ENCODE measurements around the gene SAMMSON.

SAMMSON gene

DNA sequence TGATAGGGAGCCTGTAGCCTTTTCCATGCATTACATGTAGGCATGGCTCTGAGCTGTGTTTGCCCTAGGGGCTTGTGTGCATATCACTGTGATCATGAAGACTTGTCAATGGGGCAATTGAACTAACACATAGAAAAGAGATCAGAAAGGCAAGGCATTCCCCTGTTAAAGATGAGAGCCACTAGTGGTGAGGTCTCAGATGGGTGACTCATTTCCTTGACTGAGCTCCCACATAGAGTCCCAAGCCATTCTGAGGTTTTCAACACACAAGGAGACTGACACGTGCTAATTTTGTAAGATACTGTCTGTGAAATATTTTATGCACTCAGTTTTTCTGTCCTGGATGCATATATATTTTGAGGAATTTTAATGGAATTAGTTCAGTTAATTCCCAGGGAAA lies 53.8 kb downstream of the SAMMSON start:
- H3K9me3 Mint-ChIP-seq, result no peaks in the 10 kb centered on the region

DNA sequence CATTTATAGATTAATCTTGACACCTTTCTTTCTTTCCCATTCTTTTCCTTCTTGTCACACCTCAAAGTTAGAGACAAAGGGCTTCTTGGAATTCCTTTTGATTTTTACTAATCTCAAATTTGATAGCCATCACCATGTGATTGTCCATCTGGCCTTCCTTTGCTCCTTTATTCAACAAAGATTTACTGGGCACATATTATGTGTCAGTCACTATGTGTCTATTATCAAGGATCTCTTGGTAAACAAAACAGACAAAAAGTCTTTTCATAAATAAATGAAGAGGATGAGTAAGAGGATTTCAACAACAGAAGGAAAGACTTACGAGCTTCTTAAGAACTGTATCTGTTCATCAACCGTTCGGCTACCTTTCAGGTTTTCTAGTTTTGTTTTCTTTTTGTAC lies 56.5 kb downstream of the SAMMSON start:
- DNase-seq, result no peak
- peaks cover 27% of the 10 kb centered on the region for H3K27me3 Mint-ChIP-seq
- peaks cover 2% of the 10 kb centered on the region for H3K4me1 Mint-ChIP-seq (ENCODE audit: low read depth)
- no peaks in the 10 kb centered on the region for H3K9me3 Mint-ChIP-seq
- no peak overlapping the region for H3K4me3 Mint-ChIP-seq
- no peaks in the 10 kb centered on the region for H3K36me3 Mint-ChIP-seq (ENCODE audit: low read depth)
- H3K27ac Mint-ChIP-seq, result no peak overlapping the region

More for the DNA sequence above, 53.8 kb downstream of the SAMMSON start:
- no peak overlapping the region for H3K4me3 Mint-ChIP-seq
- DNase-seq, result no peak
- peaks cover 2% of the 10 kb centered on the region for H3K4me1 Mint-ChIP-seq (ENCODE audit: low read depth)
- H3K27ac Mint-ChIP-seq, result no peak overlapping the region
- H3K36me3 Mint-ChIP-seq (ENCODE audit: low read depth), result no peaks in the 10 kb centered on the region
- H3K27me3 Mint-ChIP-seq, result peaks cover 33% of the 10 kb centered on the region

DNA sequence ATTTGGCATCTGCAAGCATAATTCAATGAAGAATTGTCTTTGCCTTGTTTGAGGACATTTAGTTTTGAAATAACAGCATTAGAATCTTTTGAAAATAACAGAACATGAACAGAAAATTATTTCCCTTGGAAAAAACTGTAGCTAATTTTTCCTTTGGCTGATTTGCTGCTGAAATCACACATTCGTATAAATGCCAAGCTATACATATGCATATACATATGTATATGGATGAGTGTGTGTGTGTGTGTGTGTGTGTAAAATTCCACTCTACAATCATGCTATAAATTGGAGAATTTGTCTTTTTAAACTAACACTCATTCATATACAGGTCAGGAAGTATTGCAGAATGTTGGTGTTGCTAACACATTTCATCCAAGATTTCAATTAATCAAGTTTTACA lies 57.9 kb downstream of the SAMMSON start:
- Mint-ChIP-seq H3K27me3 (peaks cover 24% of the 10 kb centered on the region), H3K27ac (no peak overlapping the region), H3K36me3 (ENCODE audit: low read depth) (no peaks in the 10 kb centered on the region), H3K4me1 (ENCODE audit: low read depth) (peaks cover 2% of the 10 kb centered on the region), H3K4me3 (no peak overlapping the region), H3K9me3 (no peaks in the 10 kb centered on the region)
- DNase-seq, result no peak

DNA sequence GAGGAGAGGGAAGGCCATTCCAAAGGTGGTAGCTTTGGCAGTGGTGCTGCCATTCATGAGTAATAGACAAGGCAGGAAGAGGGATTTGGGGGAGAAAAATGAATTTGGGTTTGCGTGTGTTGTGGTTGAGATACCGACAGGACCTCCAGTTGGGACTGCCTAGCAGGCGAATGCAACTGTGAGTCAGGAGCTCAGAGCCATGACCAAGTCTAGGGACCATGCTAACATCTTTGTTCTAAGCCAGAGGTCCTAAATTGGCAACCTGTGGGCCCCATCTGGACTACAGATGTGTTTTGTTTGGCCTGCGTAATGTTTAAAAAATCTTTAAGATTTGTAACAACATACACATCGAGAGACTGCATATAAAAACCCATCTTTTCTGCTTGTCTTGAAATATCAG lies 61.6 kb downstream of the SAMMSON start:
- Mint-ChIP-seq H3K4me3 (no peak overlapping the region), H3K27me3 (peaks cover 9% of the 10 kb centered on the region), H3K4me1 (ENCODE audit: low read depth) (no peaks in the 10 kb centered on the region), H3K27ac (no peak overlapping the region), H3K9me3 (no peaks in the 10 kb centered on the region), H3K36me3 (ENCODE audit: low read depth) (no peaks in the 10 kb centered on the region)
- DNase-seq, result no peak

DNA sequence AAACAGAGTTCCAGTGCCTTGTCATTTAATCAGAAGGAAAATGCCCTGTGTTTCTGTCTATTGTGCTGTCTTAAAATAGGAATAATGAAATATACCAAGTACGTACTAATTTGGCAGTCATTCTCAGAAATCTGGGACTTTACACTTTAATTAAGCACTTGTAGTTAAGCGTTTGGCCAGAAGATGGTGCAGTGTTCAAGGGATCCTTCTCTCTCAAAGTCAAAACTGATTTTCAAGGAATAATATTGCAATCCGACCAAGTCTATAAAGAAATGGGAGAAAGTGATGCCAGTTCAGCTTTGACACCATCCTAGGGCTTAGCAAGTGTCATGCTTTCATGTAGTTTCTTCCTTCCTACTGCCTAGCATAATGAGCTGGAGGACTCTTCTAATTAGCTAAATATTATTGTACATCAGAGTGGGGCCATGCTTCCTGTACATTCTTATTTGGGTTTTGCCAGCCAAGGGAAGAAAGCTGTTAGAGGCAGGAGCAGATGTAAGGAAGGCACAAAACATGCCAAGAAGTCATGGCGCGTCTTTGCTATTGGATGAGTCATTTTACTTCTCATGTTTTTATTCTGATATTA lies 64.8 kb downstream of the SAMMSON start:
- no peak overlapping the region for H3K4me3 Mint-ChIP-seq

DNA sequence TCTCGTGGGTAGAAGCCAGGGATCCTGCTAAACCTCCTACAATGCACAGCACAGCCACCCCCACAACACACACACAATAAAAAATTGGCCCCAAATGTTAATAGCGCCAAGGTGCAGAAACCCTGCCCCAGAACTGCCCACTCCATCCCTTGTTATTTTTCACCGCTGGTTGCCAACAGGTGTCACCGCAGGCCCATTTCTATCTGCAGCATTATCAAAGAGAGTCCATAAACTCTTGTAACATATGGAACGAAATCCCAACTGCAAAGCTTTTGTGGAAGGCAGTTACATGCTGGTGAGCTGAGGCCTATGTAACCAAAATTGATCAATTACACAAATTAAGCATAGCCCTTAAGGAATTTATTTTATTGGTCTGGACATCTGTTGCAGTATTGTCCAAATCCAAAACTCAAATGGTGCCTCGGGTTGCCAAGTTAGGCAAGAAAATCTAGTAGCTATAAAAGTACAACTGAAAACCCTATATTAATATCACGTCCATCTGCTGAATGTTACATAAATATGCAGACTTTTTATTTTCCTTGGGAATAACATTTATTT lies 66.2 kb downstream of the SAMMSON start:
- Mint-ChIP-seq H3K9me3 (no peaks in the 10 kb centered on the region), H3K4me3 (no peak overlapping the region), H3K27me3 (peaks cover 27% of the 10 kb centered on the region), H3K27ac (no peak overlapping the region), H3K36me3 (ENCODE audit: low read depth) (no peaks in the 10 kb centered on the region), H3K4me1 (ENCODE audit: low read depth) (no peaks in the 10 kb centered on the region)
- DNase-seq, result no peak

More for the DNA sequence above, 64.8 kb downstream of the SAMMSON start:
- Mint-ChIP-seq H3K27me3 (peaks cover 23% of the 10 kb centered on the region), H3K4me1 (ENCODE audit: low read depth) (no peaks in the 10 kb centered on the region), H3K36me3 (ENCODE audit: low read depth) (no peaks in the 10 kb centered on the region), H3K9me3 (no peaks in the 10 kb centered on the region), H3K27ac (no peak overlapping the region)
- no peak for DNase-seq

DNA sequence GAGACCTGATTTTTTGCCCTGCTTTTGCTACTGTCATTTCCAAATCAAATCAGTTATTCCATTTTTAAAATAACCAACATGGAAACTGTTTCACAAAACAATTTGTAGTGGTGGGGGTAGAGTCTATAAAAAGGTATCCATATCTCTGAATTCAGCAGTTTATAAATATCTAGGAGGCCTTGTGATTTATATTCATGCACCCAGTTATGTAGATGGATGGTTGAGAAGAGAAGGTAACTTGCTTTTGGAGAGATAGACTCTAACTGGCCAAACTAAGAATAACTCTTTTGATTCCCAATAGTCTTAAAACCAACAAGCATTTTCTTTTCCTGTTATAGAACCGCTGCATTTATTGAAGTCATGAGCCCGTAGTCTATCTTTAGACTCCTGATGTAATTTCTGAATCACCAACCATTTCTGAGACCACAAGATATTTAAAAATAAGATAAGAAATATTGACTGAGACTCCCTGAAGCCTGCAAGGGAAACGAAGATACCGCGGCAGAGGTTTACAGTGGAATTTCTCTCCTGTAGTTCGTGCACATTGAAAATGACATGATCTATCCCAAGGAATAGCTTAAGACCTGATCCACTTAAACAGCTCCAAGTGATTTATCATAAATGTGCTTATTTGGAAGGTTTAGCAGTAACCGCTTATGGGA lies 68.5 kb downstream of the SAMMSON start:
- no peaks in the 10 kb centered on the region for H3K9me3 Mint-ChIP-seq

DNA sequence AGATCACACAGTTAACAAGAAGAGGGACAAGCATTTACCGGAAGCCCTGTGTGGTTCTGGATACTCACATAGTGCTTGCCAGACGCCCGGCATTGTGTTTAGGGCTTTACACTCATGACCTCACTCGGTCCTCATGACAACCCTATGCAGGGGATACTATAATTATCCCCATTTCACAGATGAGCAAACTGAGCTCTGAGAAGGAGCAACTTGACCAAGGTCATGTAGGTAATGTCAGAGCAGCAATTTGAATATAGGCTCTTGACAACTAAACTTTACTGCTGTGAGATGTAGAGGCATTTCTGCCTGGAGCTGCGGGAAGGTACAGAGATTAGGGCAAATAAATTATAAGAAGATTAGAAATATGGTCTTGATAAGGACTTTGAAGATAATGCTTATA lies 70.0 kb downstream of the SAMMSON start:
- Mint-ChIP-seq H3K36me3 (ENCODE audit: low read depth) (no peaks in the 10 kb centered on the region), H3K27me3 (peaks cover 41% of the 10 kb centered on the region), H3K9me3 (no peaks in the 10 kb centered on the region), H3K4me3 (no peak overlapping the region), H3K4me1 (ENCODE audit: low read depth) (no peaks in the 10 kb centered on the region), H3K27ac (no peak overlapping the region)
- DNase-seq, result no peak

More for the DNA sequence above, 68.5 kb downstream of the SAMMSON start:
- Mint-ChIP-seq H3K27ac (no peak overlapping the region), H3K4me1 (ENCODE audit: low read depth) (no peaks in the 10 kb centered on the region), H3K4me3 (no peak overlapping the region), H3K27me3 (peaks cover 43% of the 10 kb centered on the region), H3K36me3 (ENCODE audit: low read depth) (no peaks in the 10 kb centered on the region)
- no peak for DNase-seq

DNA sequence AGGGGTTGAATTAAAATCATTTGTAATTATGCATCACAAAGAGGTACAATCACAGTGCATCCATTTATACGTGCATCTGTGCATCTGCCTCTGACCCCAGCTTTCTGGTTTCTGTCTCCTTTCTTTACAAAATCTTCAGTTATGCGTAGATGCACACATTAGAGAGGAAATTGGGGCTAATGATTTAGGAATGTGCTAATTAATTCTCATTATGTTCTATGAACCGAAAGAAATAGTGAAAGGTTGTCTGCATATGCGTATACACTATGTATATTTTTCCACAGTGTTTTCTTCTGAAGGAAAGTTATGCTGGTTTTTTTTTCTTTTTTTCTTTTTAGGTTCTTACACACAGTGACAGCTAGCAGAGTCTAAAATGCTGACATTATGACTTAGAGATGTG lies 71.6 kb downstream of the SAMMSON start:
- H3K36me3 Mint-ChIP-seq (ENCODE audit: low read depth), result no peaks in the 10 kb centered on the region
- no peak overlapping the region for H3K27ac Mint-ChIP-seq
- no peak for DNase-seq
- H3K4me3 Mint-ChIP-seq, result no peak overlapping the region
- peaks cover 52% of the 10 kb centered on the region for H3K27me3 Mint-ChIP-seq
- no peaks in the 10 kb centered on the region for H3K9me3 Mint-ChIP-seq
- no peaks in the 10 kb centered on the region for H3K4me1 Mint-ChIP-seq (ENCODE audit: low read depth)

DNA sequence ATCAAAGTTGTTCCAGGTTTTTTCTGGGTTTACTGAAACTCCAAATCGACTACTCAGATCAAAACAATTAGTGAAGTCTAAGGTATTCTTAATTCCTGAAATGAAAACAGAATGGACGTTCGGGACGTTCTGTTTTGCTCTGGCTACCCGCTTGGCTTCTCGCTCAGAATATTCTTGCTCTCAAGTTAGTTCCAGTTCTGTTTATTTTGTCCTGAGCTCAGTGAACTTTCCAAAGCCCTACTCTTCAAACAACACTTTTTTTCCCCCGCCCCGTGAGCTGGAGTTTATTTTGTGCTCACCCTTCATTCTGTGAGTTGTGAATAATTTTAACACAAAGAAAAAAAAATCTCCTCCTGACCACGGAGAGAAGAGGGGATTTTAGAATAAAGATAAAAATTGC lies 72.6 kb downstream of the SAMMSON start:
- no peak for DNase-seq
- Mint-ChIP-seq H3K4me3 (no peak overlapping the region), H3K36me3 (ENCODE audit: low read depth) (no peaks in the 10 kb centered on the region), H3K27me3 (peaks cover 56% of the 10 kb centered on the region), H3K9me3 (no peaks in the 10 kb centered on the region), H3K4me1 (ENCODE audit: low read depth) (no peaks in the 10 kb centered on the region), H3K27ac (no peak overlapping the region)

DNA sequence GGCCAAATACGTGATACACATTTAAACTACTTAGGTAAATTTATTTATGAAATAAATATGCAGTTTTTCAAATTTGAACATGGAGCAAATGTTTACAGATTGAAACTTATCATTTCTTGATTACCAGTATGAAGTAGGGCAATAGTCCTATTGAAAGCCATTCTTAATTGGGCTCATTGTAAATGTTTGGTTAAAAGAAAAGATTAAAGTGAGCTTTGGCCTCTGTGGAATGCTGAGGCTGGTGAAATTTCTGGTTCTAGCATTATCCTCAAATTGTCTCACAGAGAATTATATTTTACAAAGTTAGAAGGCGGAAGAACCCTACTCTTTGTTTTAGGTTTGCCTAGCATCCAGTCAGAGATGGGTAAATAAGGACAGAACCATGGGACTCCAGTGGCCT lies 73.2 kb downstream of the SAMMSON start:
- H3K27ac Mint-ChIP-seq, result no peak overlapping the region

DNA sequence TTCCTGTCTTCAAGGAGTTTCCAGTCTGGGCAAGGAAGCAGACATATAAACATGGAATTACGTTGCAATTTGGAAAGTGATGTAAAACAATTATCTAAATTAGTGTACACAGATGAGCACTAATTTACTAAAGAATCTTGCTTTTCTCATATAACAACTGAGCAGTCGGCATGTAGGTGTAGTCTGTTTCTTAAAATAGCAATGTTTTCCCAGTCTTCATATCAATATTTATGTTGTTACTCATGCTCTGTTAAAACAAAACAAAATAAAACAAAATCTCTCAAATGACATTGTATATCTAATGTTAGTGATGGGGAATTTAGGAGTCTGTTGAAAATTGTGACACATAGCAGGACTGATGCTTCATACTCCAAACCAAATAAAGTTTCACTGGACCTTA lies 75.6 kb downstream of the SAMMSON start:
- Mint-ChIP-seq H3K4me3 (no peak overlapping the region), H3K9me3 (no peaks in the 10 kb centered on the region), H3K27ac (no peak overlapping the region)

More for the DNA sequence above, 73.2 kb downstream of the SAMMSON start:
- no peaks in the 10 kb centered on the region for H3K9me3 Mint-ChIP-seq
- no peaks in the 10 kb centered on the region for H3K36me3 Mint-ChIP-seq (ENCODE audit: low read depth)
- no peaks in the 10 kb centered on the region for H3K4me1 Mint-ChIP-seq (ENCODE audit: low read depth)
- no peak overlapping the region for H3K4me3 Mint-ChIP-seq
- DNase-seq, result no peak
- peaks cover 54% of the 10 kb centered on the region for H3K27me3 Mint-ChIP-seq

DNA sequence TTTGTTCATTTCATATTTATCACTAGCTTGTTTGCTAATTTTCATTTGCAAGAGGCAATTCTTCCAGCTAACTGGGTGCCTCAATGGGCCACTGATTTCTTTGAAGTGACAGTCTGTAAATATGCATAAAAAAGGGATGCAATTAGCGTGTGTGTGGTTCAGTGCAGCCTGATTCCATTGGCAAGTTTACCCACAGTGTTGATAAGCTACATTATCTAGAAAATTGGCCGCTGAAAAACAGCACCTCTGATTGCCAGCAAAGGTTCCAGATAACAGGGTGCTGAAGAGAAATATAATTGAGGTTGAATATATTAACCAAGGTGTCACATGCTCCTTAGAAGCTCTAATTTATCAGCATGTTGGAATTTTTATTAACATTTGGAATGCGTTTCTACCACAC lies 76.9 kb downstream of the SAMMSON start:
- no peak overlapping the region for H3K27ac Mint-ChIP-seq
- no peak for DNase-seq
- no peaks in the 10 kb centered on the region for H3K4me1 Mint-ChIP-seq (ENCODE audit: low read depth)
- peaks cover 47% of the 10 kb centered on the region for H3K27me3 Mint-ChIP-seq
- H3K4me3 Mint-ChIP-seq, result no peak overlapping the region
- H3K9me3 Mint-ChIP-seq, result no peaks in the 10 kb centered on the region
- no peaks in the 10 kb centered on the region for H3K36me3 Mint-ChIP-seq (ENCODE audit: low read depth)

More for the DNA sequence above, 75.6 kb downstream of the SAMMSON start:
- Mint-ChIP-seq H3K4me1 (ENCODE audit: low read depth) (no peaks in the 10 kb centered on the region), H3K36me3 (ENCODE audit: low read depth) (no peaks in the 10 kb centered on the region), H3K27me3 (peaks cover 50% of the 10 kb centered on the region)
- DNase-seq, result no peak

DNA sequence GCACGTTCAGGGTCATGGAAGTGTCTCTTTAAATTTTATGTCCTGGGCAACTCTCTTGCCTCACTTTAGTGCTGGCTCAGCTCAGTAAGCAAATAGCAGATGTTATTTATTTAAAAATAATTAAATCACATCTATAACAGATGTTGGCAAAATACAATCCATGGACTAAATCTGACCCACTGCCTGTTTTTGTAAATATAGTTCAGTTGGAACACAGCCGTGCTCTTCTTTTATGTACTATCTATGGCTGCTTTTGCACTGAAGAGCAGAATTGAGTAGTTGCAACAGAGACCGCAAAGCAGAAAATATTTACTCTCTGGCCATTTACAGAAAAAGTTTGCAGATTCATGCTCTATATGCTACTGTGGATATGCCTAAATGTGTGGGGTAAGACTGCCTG lies 79.2 kb downstream of the SAMMSON start:
- no peaks in the 10 kb centered on the region for H3K36me3 Mint-ChIP-seq (ENCODE audit: low read depth)
- DNase-seq, result no peak
- no peaks in the 10 kb centered on the region for H3K9me3 Mint-ChIP-seq
- H3K27ac Mint-ChIP-seq, result no peak overlapping the region
- H3K27me3 Mint-ChIP-seq, result peaks cover 41% of the 10 kb centered on the region
- no peaks in the 10 kb centered on the region for H3K4me1 Mint-ChIP-seq (ENCODE audit: low read depth)
- H3K4me3 Mint-ChIP-seq, result no peak overlapping the region

DNA sequence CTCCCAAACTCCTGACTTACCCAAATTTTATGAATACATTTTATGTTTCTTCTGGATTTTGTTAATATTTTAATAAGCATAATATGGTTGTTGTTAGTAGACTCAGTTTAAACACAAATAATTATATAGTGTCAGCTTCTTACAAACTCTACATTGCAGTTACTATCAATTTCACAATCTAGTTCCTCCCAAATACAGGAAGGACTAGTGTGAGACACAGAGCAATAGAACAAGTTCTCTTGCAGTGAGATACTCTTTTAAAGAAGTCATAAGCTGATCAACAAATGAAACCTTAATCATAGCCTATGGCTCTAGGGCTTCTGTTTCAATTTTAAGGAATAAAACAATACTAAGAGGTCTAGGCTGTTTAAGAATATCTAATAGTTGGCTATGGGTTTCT lies 86.1 kb downstream of the SAMMSON start:
- H3K27me3 Mint-ChIP-seq, result peaks cover 18% of the 10 kb centered on the region
- no peak overlapping the region for H3K4me3 Mint-ChIP-seq
- DNase-seq, result no peak
- H3K36me3 Mint-ChIP-seq (ENCODE audit: low read depth), result no peaks in the 10 kb centered on the region
- H3K27ac Mint-ChIP-seq, result no peak overlapping the region
- no peaks in the 10 kb centered on the region for H3K9me3 Mint-ChIP-seq
- H3K4me1 Mint-ChIP-seq (ENCODE audit: low read depth), result no peaks in the 10 kb centered on the region
